HCT116 (cell line): ENCODE data around the gene FRG2C. TPM values are rescaled to one million over a fixed set of nuclear protein-coding genes. Genes with fewer than 3 reads are reported as not detected.
"Not testable (repeated sequence)": the region's sequence is repeated elsewhere in the genome, so short reads cannot be mapped to it uniquely, and the experiment has no call there.

Experiments
- ATAC-seq: fragments of 200-7000 bp; cut with Tn5 transposase; 2 replicates; pipeline ENCODE4 v1.9.1; 2020; ENCODE audit warnings: mild to moderate bottlenecking, moderate library complexity
- BruUV-seq: library from RNA; stranded (reverse); fragments of 400-500 nt; replicated peaks from 2 replicates; lab custom pipeline; 2021; lab: Mats Ljungman, UMichigan
- CTCF ChIA-PET: fragments of 300-600 bp; sonication (Branson Sonifier 250); formaldehyde crosslinking; loops from one replicate; lab custom pipeline; 2021; ENCODE audit warnings: antibody characterized with exemption; lab: Charles Lee
- POLR2A ChIA-PET: fragments of 300-600, 350-600 bp; sonication (Branson Sonifier 250); formaldehyde crosslinking; loops from one replicate; lab custom pipeline; 2021; ENCODE audit warnings: antibody characterized with exemption; lab: Charles Lee
- RAD21 ChIA-PET, 2 experiments: fragments of 300-600 bp; sonication (Branson Sonifier 250); formaldehyde crosslinking; loops; one replicate each; lab custom pipeline; 2023; ENCODE audit warnings: low total read pairs in 2 of 2; ENCODE audit not compliant: uncharacterized antibody in 2 of 2, unreplicated experiment in 2 of 2, low non-redundant PET in 1 of 2; lab: Charles Lee
- DNase-seq: peaks from one replicate; pipeline ENCODE4 v3.0.0-alpha.2; 2010; ENCODE audit warnings: low read depth, low spot score
- H2AFZ ChIP-seq: fragments of 200-600 bp; shearing (Covaris generic), sonication (generic); 2 replicates; pipeline ENCODE4 v1.6.1; 2017; ENCODE audit warnings: low read depth, mixed run types, mixed read lengths, antibody characterized with exemption, low read length; ENCODE audit not compliant: poor library complexity, severe bottlenecking
- H3K27ac ChIP-seq: 2 replicates; pipeline ENCODE4 v1.5.1; 2012; ENCODE audit warnings: low read depth, low read length
- H3K27me3 ChIP-seq: fragments of 200-600 bp; sonication (generic); 2 replicates; pipeline ENCODE4 v1.6.1; 2016; ENCODE audit warnings: mixed run types, low read length, mixed read lengths; ENCODE audit not compliant: insufficient read depth
- H3K36me3 ChIP-seq, 2 experiments: fragments of 200-500 bp in 1 of 2; fragments of 200-600 bp in 1 of 2; sonication (Bioruptor generic) in 1 of 2; sonication (generic) in 1 of 2; 2 replicates each; pipeline versions ENCODE4 v1.5.1 to v1.6.1; 2014 to 2016; ENCODE audit warnings: low read length in 2 of 2, inconsistent platforms in 1 of 2, mixed read lengths in 1 of 2, mixed run types in 1 of 2; ENCODE audit not compliant: insufficient read depth in 2 of 2, control insufficient read depth in 1 of 2
- H3K4me1 ChIP-seq, 2 experiments: fragments of 200-600 bp in 1 of 2; sonication (generic) in 1 of 2; 2 replicates each; pipeline versions ENCODE4 v1.5.1 to v1.6.1; 2012 to 2017; ENCODE audit warnings: low read length in 2 of 2, inconsistent platforms in 1 of 2, mild to moderate bottlenecking in 1 of 2, mixed read lengths in 1 of 2, mixed run types in 1 of 2, moderate library complexity in 1 of 2; ENCODE audit not compliant: insufficient read depth in 2 of 2, control insufficient read depth in 1 of 2
- H3K4me2 ChIP-seq: fragments of 200-600 bp; sonication (generic); 2 replicates; pipeline ENCODE4 v1.6.1; 2017; ENCODE audit warnings: mixed run types, low read length, mixed read lengths
- H3K4me3 ChIP-seq, 2 experiments: fragments of 200-600 bp in 1 of 2; sonication (generic) in 1 of 2; replicated peaks in 1 of 2; 2 replicates each; pipeline ENCODE4 v1.5.1; 2011 to 2016; ENCODE audit warnings: low read length in 2 of 2, control low read depth in 1 of 2, low read depth in 1 of 2, mild to moderate bottlenecking in 1 of 2, mixed read lengths in 1 of 2, mixed run types in 1 of 2
- H3K79me2 ChIP-seq: fragments of 200-600 bp; sonication (generic); 2 replicates; pipeline ENCODE4 v1.6.1; 2017; ENCODE audit warnings: mild to moderate bottlenecking, mixed run types, low read length, moderate library complexity, mixed read lengths; ENCODE audit not compliant: insufficient read depth
- H3K9ac ChIP-seq: fragments of 200-600 bp; sonication (generic); 2 replicates; pipeline ENCODE4 v1.6.1; 2016; ENCODE audit warnings: low read length, mixed read lengths
- H3K9me2 ChIP-seq: fragments of 200-600 bp; sonication (generic), shearing (Covaris generic); 2 replicates; pipeline ENCODE4 v1.6.1; 2017; ENCODE audit warnings: mixed run types, mild to moderate bottlenecking, moderate library complexity; ENCODE audit not compliant: insufficient read depth
- H3K9me3 ChIP-seq, 2 experiments: fragments of 200-500 bp in 1 of 2; fragments of 200-600 bp in 1 of 2; sonication (Bioruptor generic) in 1 of 2; sonication (generic) in 1 of 2; 2 replicates each; pipeline ENCODE4 v1.6.1; 2014 to 2017; ENCODE audit warnings: low read length in 2 of 2, mixed read lengths in 2 of 2, inconsistent platforms in 1 of 2, low read depth in 1 of 2, mild to moderate bottlenecking in 1 of 2, mixed run types in 1 of 2, moderate library complexity in 1 of 2; ENCODE audit not compliant: control insufficient read depth in 1 of 2, insufficient read depth in 1 of 2
- H4K20me1 ChIP-seq: fragments of 200-600 bp; sonication (generic), shearing (Covaris generic); 2 replicates; pipeline ENCODE4 v1.6.1; 2017; ENCODE audit warnings: mixed run types, mild to moderate bottlenecking, moderate library complexity; ENCODE audit not compliant: insufficient read depth
- ATF3 ChIP-seq: IDR thresholded peaks from 2 replicates; pipeline ENCODE4 v1.6.1; 2012
- CBX3 ChIP-seq: IDR thresholded peaks from 2 replicates; pipeline ENCODE4 v1.6.1; 2012; ENCODE audit warnings: low read depth
- JUND ChIP-seq: IDR thresholded peaks from 2 replicates; pipeline ENCODE4 v1.6.1; 2012
- MAX ChIP-seq: IDR thresholded peaks from 2 replicates; pipeline ENCODE4 v1.6.1; 2012
- RAD21 ChIP-seq: IDR thresholded peaks from 2 replicates; pipeline ENCODE4 v1.6.1; 2012; ENCODE audit warnings: low read depth, mild to moderate bottlenecking
- SIN3A ChIP-seq: IDR thresholded peaks from 2 replicates; pipeline ENCODE4 v1.6.1; 2012; ENCODE audit warnings: low read depth
- SP1 ChIP-seq: IDR thresholded peaks from 2 replicates; pipeline ENCODE4 v1.6.1; 2012; ENCODE audit warnings: low read depth
- SRF ChIP-seq: IDR thresholded peaks from 2 replicates; pipeline ENCODE4 v1.6.1; 2012; ENCODE audit warnings: low read depth
- intact Hi-C: fragments of 100-400 bp; cut with micrococcal nuclease; formaldehyde crosslinking; loops from 2 replicates; pipeline ENCODE4 v1.10.0; 2022
- total RNA-seq: library from RNA; stranded (reverse); gene quantifications from one replicate; pipeline ENCODE4 v1.2.1, GENCODE V29; 2021; ENCODE audit not compliant: unreplicated experiment

FRG2C gene
- total RNA-seq, 1 experiment from 2014 or later: not detected

GRCh38 chr3:75650191-75650590, 13.9 kb upstream of the FRG2C start:
- ATAC-seq: no peak
- H3K79me2 ChIP-seq: no peaks in the 10 kb centered on the region
- ChIA-PET POLR2A (no interaction called here), CTCF (no interaction called here), RAD21 (no interaction called here)
- H3K27me3 ChIP-seq: no peaks in the 10 kb centered on the region
- no peaks in the 10 kb centered on the region for H3K9me2 ChIP-seq
- BruUV-seq: no TSS peak
- H3K4me1 ChIP-seq: no peaks in the 10 kb centered on the region
- H2AFZ ChIP-seq: no peak overlapping the region
- H3K27ac ChIP-seq: no peak overlapping the region
- TF ChIP-seq SP1: no peak
- TF ChIP-seq ATF3: no peak
- TF ChIP-seq CBX3: no peak
- TF ChIP-seq RAD21: no peak
- no peak for TF ChIP-seq SRF
- TF ChIP-seq SIN3A: no peak
- no peak for TF ChIP-seq JUND
- no peak for TF ChIP-seq MAX
- no peaks in the 10 kb centered on the region for H4K20me1 ChIP-seq
- intact Hi-C loops: no loop called here
- H3K36me3 ChIP-seq: no peaks in the 10 kb centered on the region
- DNase-seq: no peak
- no peaks in the 10 kb centered on the region for H3K9me3 ChIP-seq
- H3K4me3 ChIP-seq: no peak overlapping the region
- no peak overlapping the region for H3K4me2 ChIP-seq
- no peak overlapping the region for H3K9ac ChIP-seq

GRCh38 chr3:75655101-75655904, 8.8 kb upstream of the FRG2C start:
- H3K27me3 ChIP-seq, H3K4me2 ChIP-seq, H3K9me2 ChIP-seq, ATAC-seq, H3K36me3 ChIP-seq, H3K79me2 ChIP-seq, RAD21 ChIA-PET, H4K20me1 ChIP-seq, POLR2A ChIA-PET, H3K4me3 ChIP-seq, H3K9ac ChIP-seq, BruUV-seq, H2AFZ ChIP-seq, H3K27ac ChIP-seq, H3K4me1 ChIP-seq, DNase-seq, intact Hi-C loops, CTCF ChIA-PET, H3K9me3 ChIP-seq: not testable (repeated sequence)

- H3K9me2 ChIP-seq, DNase-seq, CTCF ChIA-PET, RAD21 ChIA-PET, H3K27me3 ChIP-seq, H2AFZ ChIP-seq, H3K4me2 ChIP-seq, H3K4me1 ChIP-seq, H3K9ac ChIP-seq, ATAC-seq, H3K4me3 ChIP-seq, H4K20me1 ChIP-seq, H3K9me3 ChIP-seq, POLR2A ChIA-PET, H3K27ac ChIP-seq, H3K79me2 ChIP-seq, H3K36me3 ChIP-seq, BruUV-seq, intact Hi-C loops: not testable (repeated sequence)
These were observed 8.2 kb upstream of the FRG2C start for GRCh38 chr3:75655956-75656355.
